Mucosa of rectum (tissue), 2 donors: ENCODE results near the gene MBTD1.
"Not testable (repeated sequence)": the region's sequence is repeated elsewhere in the genome, so short reads cannot be mapped to it uniquely, and the experiment has no call there.

Experiments
- H3K27ac ChIP-seq, 2 donors: one replicate each; pipeline ENCODE4 v1.7.0; 2013; ENCODE audit warnings: inconsistent platforms in 2 of 2, low read depth in 2 of 2, low read length in 2 of 2
- H3K27me3 ChIP-seq, 2 donors: one replicate each; pipeline ENCODE4 v1.7.0; 2013; ENCODE audit warnings: low read length in 2 of 2; ENCODE audit not compliant: control insufficient read depth in 2 of 2, insufficient read depth in 2 of 2
- H3K36me3 ChIP-seq, 2 donors: one replicate each; pipeline ENCODE4 v1.7.0; 2013; ENCODE audit warnings: low read length in 2 of 2; ENCODE audit not compliant: control insufficient read depth in 2 of 2, insufficient read depth in 2 of 2
- H3K4me1 ChIP-seq, 2 donors: one replicate each; pipeline ENCODE4 v1.7.0; 2013; ENCODE audit warnings: low read length in 2 of 2, mild to moderate bottlenecking in 1 of 2; ENCODE audit not compliant: control insufficient read depth in 2 of 2, insufficient read depth in 2 of 2
- H3K4me3 ChIP-seq, 2 donors: one replicate each; pipeline ENCODE4 v1.7.0; 2013; ENCODE audit warnings: low read length in 2 of 2
- H3K9ac ChIP-seq, 2 donors: one replicate each; pipeline ENCODE4 v1.7.0; 2013; ENCODE audit warnings: low read length in 2 of 2, low read depth in 1 of 2, mild to moderate bottlenecking in 1 of 2
- H3K9me3 ChIP-seq, 2 donors: one replicate each; pipeline ENCODE4 v1.7.0; 2013; ENCODE audit warnings: low read length in 2 of 2; ENCODE audit not compliant: control insufficient read depth in 2 of 2
- donor health status: healthy.
- donor health status: Normal muscosa, but diverticular disease.

Gene MBTD1

DNA sequence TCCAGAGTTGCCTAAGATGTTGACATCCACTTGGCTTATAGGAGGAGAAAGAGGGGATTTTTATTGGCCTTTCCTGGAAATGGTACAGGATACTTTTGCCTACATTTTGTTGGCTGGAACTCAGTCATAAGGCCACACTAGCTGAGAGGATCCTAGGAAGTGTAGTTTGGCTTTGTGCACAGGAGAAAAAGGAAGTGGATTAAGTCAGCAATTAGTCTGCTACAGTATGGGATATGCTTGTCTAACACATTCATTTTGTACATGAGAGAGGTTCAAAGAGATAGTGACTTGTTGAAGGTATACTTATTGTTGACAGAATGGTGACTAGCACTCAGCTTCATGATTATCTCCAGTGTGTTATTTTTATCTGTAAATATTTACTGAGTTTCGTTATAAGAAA, 10.8 kb upstream of the MBTD1 start:
- Histone ChIP-seq H3K27ac (no peak overlapping the region), H3K9ac (no peak overlapping the region), H3K36me3 (peaks cover 34 to 54% of the 10 kb centered on the region in 2 donors), H3K27me3 (no peaks in the 10 kb centered on the region), H3K9me3 (no peaks in the 10 kb centered on the region), H3K4me1 (no peaks in the 10 kb centered on the region), H3K4me3 (no peak overlapping the region)

DNA sequence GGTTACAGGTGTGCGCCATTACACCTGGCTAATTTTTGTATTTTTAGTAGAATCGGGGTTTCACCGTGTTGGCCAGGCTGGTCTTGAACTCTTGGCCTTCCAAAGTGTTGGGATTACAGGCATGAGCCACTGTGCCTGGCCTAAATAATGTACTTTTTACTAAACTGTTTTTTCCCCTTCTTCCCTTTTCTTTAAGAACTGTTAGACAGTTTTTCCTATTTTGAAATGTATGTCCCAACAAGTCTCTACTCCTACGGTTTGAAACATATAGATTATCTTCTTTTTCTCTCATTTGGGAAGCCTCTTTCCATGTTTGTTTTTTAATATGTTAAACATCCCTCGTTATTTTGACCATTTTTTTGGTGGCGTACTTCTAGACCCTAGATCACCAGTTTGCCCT, 10.1 kb upstream of the MBTD1 start:
- H3K4me1 ChIP-seq = no peaks in the 10 kb centered on the region
- no peak overlapping the region for H3K4me3 ChIP-seq
- H3K27ac ChIP-seq = no peak overlapping the region
- peaks cover 31 to 49% of the 10 kb centered on the region in 2 donors for H3K36me3 ChIP-seq
- H3K9me3 ChIP-seq = no peaks in the 10 kb centered on the region
- no peaks in the 10 kb centered on the region for H3K27me3 ChIP-seq
- no peak overlapping the region for H3K9ac ChIP-seq

DNA sequence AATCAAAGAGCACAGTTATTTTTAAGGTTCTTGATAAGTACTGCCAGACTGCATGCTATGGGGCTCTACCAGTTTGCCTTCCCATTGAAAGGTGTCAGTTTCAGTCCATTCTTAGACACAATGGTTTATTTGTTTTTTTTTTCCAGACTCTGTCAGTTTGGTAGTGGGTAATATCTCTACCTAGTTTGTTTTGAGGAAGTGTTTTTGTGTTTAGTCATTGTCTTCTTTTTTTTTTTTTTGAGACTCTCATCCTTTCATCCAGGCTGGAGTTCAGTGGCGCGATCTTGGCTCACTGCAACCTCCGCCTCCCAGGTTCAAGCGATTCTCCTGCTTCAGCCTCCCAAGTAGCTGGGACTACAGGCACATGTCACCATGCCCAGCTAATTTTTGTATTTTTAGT, 4.6 kb upstream of the MBTD1 start:
- not testable (repeated sequence) for H3K4me1 ChIP-seq, H3K9ac ChIP-seq, H3K27ac ChIP-seq, H3K4me3 ChIP-seq, H3K9me3 ChIP-seq, H3K27me3 ChIP-seq
- H3K36me3 ChIP-seq = peaks cover 14 to 35% of the 10 kb centered on the region in 2 donors

DNA sequence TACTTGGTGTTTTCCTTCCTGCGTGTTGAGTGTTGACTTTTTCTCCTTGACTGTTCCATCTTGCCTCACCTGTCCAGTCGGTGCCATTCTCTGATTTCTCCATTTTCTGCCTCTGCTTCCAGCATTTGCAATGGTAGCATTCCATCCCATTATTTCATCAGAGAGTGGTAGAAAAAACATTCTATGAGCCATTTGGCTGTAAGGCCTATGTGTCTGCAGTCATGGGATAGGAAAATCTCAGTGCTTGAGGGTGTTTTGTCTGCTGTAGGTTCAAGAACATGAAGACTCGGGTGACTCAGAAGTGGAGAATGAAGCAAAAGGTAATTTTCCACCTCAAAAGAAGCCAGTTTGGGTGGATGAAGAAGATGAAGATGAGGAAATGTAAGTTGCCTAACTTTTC, 3.2 kb upstream of the MBTD1 start:
- no peaks in the 10 kb centered on the region for H3K27me3 ChIP-seq
- H3K9me3 ChIP-seq = no peaks in the 10 kb centered on the region
- H3K9ac ChIP-seq = no peak overlapping the region
- no peak overlapping the region for H3K4me3 ChIP-seq
- H3K4me1 ChIP-seq = peaks cover 18 to 22% of the 10 kb centered on the region in 2 donors
- H3K36me3 ChIP-seq = peaks cover 5 to 22% of the 10 kb centered on the region in 2 donors
- no peak overlapping the region for H3K27ac ChIP-seq

DNA sequence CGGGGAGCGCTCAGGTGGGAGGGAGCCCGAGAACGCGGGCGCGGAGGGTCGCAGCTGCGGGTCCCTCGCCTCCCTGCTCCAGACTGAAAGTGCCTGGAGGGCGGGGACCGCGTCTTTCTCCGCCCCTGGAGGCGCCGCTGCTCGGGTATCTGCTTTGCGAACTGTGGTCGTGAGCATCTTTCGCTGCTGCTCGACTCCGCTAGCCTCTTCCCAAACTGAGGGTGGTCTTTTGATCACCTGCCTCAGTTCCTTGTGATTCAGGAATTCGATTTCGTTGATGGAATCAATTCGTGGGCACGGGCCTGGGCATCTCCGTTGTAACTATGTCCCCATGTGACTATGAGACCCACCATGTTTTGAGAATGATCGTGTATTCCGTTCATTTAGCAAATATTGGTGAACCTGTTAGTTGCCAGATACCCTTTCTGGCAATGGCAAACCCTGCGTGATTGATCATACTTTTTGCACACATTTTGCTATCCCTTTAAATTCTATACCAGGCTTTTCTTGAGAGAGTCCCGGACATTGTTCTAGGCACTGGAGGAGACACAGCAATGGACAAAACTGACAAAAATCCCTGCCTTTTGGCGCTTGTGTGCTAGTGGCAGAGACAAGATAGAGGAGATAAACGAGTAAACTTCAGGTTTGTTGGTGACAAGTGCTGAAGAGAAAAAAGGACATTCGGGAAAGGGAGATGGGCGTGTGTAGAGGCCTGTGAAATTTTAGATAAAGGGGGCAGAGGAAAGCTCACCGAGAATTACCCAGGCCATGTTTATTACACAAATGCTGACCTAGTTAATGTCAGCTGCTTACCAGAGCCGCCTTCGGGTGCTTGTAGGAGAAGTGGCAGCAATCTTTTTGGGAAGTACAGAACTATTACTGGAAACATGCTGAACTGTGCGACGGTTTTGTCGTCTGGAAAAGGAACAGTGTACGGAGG, 1.4 kb upstream of the MBTD1 start:
- H3K27ac ChIP-seq = peak overlapping the region; percentile 99
- peaks cover 1 to 7% of the 10 kb centered on the region in 2 donors for H3K36me3 ChIP-seq
- no peaks in the 10 kb centered on the region for H3K27me3 ChIP-seq
- H3K4me1 ChIP-seq = peaks cover 21 to 23% of the 10 kb centered on the region in 2 donors
- H3K9me3 ChIP-seq = no peaks in the 10 kb centered on the region
- peak overlapping the region; percentile 96 to 97 for H3K4me3 ChIP-seq
- H3K9ac ChIP-seq = peak overlapping the region; percentile 84 to 91

DNA sequence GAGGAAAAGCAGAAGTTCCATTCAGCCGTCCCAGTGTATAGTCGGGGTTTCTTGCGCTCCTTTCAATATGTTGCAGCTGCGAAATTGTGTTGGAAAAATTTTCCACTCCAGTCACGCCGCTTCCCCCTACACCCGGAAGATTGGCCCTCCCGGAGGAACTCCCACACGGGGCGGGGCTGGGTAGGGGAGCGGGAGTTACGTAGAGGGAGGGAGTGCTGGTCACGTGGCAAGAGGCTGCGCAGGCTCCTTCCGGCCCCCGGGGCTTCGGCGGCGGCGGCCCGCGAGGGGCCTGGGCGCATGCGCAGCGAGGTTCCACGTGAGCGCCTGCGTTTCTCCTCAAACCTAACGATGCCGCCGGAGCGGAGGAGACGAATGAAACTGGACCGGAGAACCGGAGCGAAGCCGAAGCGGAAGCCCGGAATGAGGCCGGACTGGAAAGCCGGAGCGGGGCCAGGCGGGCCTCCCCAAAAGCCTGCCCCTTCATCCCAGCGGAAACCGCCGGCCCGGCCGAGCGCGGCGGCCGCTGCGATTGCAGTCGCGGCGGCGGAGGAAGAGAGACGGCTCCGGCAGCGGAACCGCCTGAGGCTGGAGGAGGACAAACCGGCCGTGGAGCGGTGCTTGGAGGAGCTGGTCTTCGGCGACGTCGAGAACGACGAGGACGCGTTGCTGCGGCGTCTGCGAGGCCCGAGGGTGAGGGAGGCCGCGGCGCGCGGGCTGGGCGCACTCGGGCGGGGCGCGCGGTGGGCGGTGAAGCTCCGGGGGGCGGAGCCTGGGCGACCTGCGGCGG, 581 bp upstream of the MBTD1 start, which contains the start of gene UTP18:
TSS of gene UTP18 (plus strand) at position 310 of the 787 bp plus-strand sequence. CDS start at position 349, 39 bp downstream.
- Histone ChIP-seq H3K4me1 (peaks cover 21 to 23% of the 10 kb centered on the region in 2 donors), H3K9me3 (no peaks in the 10 kb centered on the region), H3K27me3 (no peaks in the 10 kb centered on the region), H3K36me3 (peaks cover 0 to 7% of the 10 kb centered on the region in 2 donors), H3K27ac (peak within 1 kb of the TSS; percentile 99), H3K4me3 (peak within 1 kb of the TSS; percentile 96 to 97), H3K9ac (peak within 1 kb of the TSS; percentile 91 to 97)

DNA sequence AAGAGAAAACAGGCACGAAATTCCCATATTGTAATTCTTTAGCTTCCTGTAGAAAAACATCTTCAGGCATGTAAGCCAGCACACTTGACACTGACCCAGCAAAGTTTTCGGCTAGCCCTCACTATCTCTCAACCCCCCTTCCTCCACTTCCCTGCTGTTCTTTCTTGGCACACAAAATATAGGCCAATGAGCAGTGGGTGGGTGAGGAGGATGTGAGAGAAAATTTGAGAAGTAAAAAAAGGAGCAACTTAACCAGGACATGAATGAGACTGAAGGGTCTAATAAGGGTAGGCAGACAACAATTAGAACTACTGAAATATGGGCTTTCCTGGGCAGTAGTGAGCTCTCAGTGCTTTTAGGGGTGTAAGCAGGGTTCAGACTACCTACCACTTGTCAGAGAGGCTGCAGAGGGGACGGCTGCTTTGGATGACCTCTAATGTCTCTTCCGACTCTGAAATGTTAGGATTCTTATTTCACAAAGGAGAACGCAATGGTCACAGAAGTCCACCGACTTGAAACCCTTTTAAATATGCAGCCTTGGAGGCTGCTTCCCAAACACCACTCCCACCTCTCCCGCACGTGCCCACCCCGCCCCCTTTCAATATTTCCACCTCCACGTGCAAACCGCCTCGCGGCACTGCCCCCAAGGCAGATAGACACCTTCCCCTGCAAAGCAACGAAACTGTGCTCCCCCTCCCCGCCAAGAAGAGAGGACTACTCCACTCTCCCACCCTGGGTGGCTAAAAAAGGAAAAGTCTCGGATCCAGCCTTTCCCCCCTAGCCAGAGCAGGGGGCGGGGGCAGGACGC, 889 bp downstream of the MBTD1 start:
- Histone ChIP-seq H3K4me1 (peaks cover 21 to 23% of the 10 kb centered on the region in 2 donors), H3K27me3 (no peaks in the 10 kb centered on the region), H3K36me3 (peaks cover 6 to 7% of the 10 kb centered on the region in 2 donors)

DNA sequence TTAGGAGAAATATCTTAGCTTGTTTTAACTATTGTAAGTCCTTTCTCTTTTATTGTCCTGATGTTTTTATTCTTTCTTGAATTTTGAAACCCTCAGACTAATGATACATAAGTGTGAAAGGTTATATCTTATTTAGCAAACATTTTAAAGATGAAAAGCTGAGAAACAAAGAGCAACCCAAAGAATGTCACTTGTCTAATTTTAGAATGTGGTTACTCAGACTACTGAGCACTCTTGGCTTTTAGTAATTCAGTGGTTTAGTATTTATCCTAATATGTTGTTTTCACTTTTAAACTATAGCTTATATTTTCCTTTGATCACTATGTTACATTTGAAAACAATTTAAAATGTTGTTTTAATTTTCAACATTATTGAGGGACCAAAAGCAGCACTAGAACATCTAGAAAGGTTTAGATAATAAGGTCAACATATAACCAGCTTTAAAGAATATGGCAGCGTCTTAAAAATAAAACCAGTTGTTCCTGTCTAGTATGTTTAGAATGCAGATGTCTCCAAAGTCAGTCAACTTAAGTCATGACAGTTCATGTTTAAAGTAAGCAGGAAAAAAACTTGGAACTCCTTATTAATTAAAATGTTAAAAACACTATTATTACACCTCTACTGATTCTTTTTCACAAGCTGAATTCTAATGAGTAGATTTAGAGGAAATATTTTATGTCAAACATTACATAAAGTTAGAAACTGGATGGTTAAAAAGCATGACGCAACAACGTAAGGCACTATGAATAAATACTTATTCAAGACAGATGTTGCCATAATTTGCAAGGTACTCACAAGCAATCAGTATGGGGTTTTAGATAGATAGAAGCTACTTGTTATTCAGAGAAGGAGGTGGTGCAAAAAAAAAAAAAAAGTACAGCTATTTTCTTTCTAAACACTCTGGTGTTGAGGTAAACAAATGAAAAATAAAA, 2.4 kb downstream of the MBTD1 start:
- peaks cover 21 to 23% of the 10 kb centered on the region in 2 donors for H3K4me1 ChIP-seq
- no peak overlapping the region for H3K27ac ChIP-seq
- H3K4me3 ChIP-seq = peak overlapping the region in 1 of 2 donors; percentile 97
- H3K27me3 ChIP-seq = no peaks in the 10 kb centered on the region
- H3K9me3 ChIP-seq = no peaks in the 10 kb centered on the region
- no peak overlapping the region for H3K9ac ChIP-seq
- H3K36me3 ChIP-seq = peaks cover 5 to 6% of the 10 kb centered on the region in 2 donors

More for the DNA sequence above, 889 bp downstream of the MBTD1 start:
- Histone ChIP-seq H3K9me3 (no peaks in the 10 kb centered on the region), H3K27ac (peak overlapping the region; percentile 99), H3K9ac (peak overlapping the region; percentile 91 to 97), H3K4me3 (peak overlapping the region; percentile 96 to 97)

DNA sequence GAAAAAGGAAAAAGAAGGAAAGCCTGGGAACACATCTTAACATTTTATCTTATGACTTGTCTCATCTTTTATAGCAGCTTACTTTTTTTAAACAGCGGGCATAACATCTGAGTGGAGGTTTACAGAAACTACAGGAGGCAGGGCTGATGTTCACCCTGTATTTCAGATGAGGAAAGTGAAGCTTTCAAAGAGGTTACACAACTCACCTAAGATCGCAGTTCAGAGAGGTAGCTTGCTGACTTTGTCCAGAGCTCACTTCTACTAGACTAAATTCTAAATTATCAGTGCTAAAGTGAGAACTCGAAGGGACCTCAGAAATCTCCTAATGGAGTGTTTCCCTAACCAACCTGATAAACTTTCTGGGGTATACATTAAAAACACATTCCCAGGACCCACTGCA, 3.7 kb downstream of the MBTD1 start:
- Histone ChIP-seq H3K36me3 (peaks cover 5 to 6% of the 10 kb centered on the region in 2 donors), H3K4me3 (no peak overlapping the region), H3K9ac (no peak overlapping the region), H3K9me3 (no peaks in the 10 kb centered on the region), H3K27me3 (no peaks in the 10 kb centered on the region), H3K4me1 (peaks cover 15 to 17% of the 10 kb centered on the region in 2 donors), H3K27ac (no peak overlapping the region)
